HepG2 (cell line): ENCODE data around the gene GNA14.

Experiments
- BCL6 ChIP-seq: IDR thresholded peaks from 2 replicates; pipeline ENCODE4 v1.6.1; 2016; ENCODE audit warnings: missing genetic modification reagents, missing compliant biosample characterization
- CHD2 ChIP-seq: IDR thresholded peaks from 2 replicates; pipeline ENCODE4 v1.6.1; 2011; ENCODE audit warnings: low read depth, low read length, improper control_type of control experiment
- HMG20B ChIP-seq: conservative IDR thresholded peaks from 2 replicates; pipeline ENCODE4 v1.6.1; 2016; ENCODE audit warnings: missing genetic modification reagents, missing compliant biosample characterization
- KLF16 ChIP-seq, 2 experiments: sonication (generic) in 1 of 2; formaldehyde crosslinking in 1 of 2; IDR thresholded peaks; 2 replicates each; pipeline versions ENCODE4 v1.6.1 to v1.8.0; 2016 to 2023; ENCODE audit warnings: missing genetic modification reagents in 2 of 2, missing compliant biosample characterization in 1 of 2
- NR2C2 ChIP-seq: sonication (generic); formaldehyde crosslinking; IDR thresholded peaks from 2 replicates; pipeline ENCODE4 v1.4.0; 2020; ENCODE audit warnings: missing genetic modification reagents, mild to moderate bottlenecking, moderate library complexity, borderline replicate concordance
- PTBP1 ChIP-seq: fragments of 200-400 bp; formaldehyde crosslinking; IDR thresholded peaks from 2 replicates; pipeline ENCODE4 v1.6.1; 2018; ENCODE audit warnings: low read length, low read depth; ENCODE audit not compliant: poor library complexity, severe bottlenecking
- SP1 ChIP-seq, 2 experiments: fragments of 450-650 bp in 1 of 2; sonication (generic) in 1 of 2; formaldehyde crosslinking in 1 of 2; IDR thresholded peaks; 2 replicates each; pipeline versions ENCODE4 v1.4.0 to v1.6.1; 2016 to 2020; ENCODE audit warnings: missing genetic modification reagents in 1 of 2
- STAG1 ChIP-seq: sonication (generic); formaldehyde crosslinking; IDR thresholded peaks from 2 replicates; pipeline ENCODE4 v1.4.0; 2020; ENCODE audit warnings: missing genetic modification reagents
- ZSCAN29 ChIP-seq: sonication (generic); formaldehyde crosslinking; conservative IDR thresholded peaks from 2 replicates; pipeline ENCODE4 v1.4.0; 2020; ENCODE audit warnings: mild to moderate bottlenecking, missing genetic modification reagents
- TF ChIP-seq, protein P1 (sequence below): sonication (generic); formaldehyde crosslinking; IDR thresholded peaks from 2 replicates; pipeline ENCODE4 v1.4.0; 2020; ENCODE audit warnings: mild to moderate bottlenecking, missing genetic modification reagents
- TF ChIP-seq, protein P2 (sequence below): IDR thresholded peaks from 2 replicates; pipeline ENCODE4 v1.6.1; 2016; ENCODE audit warnings: mild to moderate bottlenecking, missing biosample characterization, missing genetic modification reagents
- TF ChIP-seq, protein P3 (sequence below): fragments of 450-650 bp; IDR thresholded peaks from 2 replicates; pipeline ENCODE4 v1.6.1; 2017; ENCODE audit warnings: mild to moderate bottlenecking
- TF ChIP-seq, protein P4 (sequence below): sonication (generic); formaldehyde crosslinking; IDR thresholded peaks from 2 replicates; pipeline ENCODE4 v1.9.0; 2021; ENCODE audit warnings: missing genetic modification reagents, borderline replicate concordance
- TF ChIP-seq, protein P5 (sequence below): sonication (generic); formaldehyde crosslinking; IDR thresholded peaks from 2 replicates; pipeline ENCODE4 v1.5.0; 2020; ENCODE audit warnings: mild to moderate bottlenecking, missing genetic modification reagents, moderate library complexity

DNA sequence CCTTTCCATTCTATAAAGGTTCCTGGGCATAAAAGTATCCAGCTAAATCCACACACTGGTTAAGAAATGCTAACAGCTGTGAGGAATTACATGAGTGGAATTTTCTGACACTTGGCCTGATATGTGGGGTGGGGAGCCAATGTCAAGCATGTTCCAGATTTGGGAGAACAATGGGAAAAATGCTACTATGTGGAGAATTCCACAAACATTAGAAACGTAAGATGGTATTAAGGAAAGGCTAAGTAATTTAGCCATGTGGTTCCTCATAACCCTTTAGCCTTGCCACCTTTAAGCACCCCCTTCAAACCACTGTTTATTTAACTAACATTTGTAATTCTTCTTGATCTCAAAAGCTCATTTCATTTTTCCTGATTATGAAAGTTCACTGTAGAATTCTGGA, 149.2 kb downstream of the GNA14 start:
- TF ChIP-seq PTBP1, result no peak
- no peak for TF ChIP-seq KLF16 (CRISPR knock-in tag; IDR thresholded peaks at IDR 0.05)
- TF ChIP-seq HMG20B (CRISPR knock-in tag), result no peak
- no peak for TF ChIP-seq BCL6 (CRISPR knock-in tag)
- TF ChIP-seq SP1 (IDR thresholded peaks at IDR 0.05), result no peak
- no peak for TF ChIP-seq SP1 (CRISPR knock-in tag; IDR thresholded peaks at IDR 0.05)
- TF ChIP-seq, protein P1, sequence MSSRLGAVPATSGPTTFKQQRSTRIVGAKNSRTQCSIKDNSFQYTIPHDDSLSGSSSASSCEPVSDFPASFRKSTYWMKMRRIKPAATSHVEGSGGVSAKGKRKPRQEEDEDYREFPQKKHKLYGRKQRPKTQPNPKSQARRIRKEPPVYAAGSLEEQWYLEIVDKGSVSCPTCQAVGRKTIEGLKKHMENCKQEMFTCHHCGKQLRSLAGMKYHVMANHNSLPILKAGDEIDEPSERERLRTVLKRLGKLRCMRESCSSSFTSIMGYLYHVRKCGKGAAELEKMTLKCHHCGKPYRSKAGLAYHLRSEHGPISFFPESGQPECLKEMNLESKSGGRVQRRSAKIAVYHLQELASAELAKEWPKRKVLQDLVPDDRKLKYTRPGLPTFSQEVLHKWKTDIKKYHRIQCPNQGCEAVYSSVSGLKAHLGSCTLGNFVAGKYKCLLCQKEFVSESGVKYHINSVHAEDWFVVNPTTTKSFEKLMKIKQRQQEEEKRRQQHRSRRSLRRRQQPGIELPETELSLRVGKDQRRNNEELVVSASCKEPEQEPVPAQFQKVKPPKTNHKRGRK (CRISPR knock-in tag), result no peak
- TF ChIP-seq, protein P2, sequence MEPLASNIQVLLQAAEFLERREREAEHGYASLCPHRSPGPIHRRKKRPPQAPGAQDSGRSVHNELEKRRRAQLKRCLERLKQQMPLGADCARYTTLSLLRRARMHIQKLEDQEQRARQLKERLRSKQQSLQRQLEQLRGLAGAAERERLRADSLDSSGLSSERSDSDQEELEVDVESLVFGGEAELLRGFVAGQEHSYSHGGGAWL (CRISPR knock-in tag), result no peak
- TF ChIP-seq, protein P3, sequence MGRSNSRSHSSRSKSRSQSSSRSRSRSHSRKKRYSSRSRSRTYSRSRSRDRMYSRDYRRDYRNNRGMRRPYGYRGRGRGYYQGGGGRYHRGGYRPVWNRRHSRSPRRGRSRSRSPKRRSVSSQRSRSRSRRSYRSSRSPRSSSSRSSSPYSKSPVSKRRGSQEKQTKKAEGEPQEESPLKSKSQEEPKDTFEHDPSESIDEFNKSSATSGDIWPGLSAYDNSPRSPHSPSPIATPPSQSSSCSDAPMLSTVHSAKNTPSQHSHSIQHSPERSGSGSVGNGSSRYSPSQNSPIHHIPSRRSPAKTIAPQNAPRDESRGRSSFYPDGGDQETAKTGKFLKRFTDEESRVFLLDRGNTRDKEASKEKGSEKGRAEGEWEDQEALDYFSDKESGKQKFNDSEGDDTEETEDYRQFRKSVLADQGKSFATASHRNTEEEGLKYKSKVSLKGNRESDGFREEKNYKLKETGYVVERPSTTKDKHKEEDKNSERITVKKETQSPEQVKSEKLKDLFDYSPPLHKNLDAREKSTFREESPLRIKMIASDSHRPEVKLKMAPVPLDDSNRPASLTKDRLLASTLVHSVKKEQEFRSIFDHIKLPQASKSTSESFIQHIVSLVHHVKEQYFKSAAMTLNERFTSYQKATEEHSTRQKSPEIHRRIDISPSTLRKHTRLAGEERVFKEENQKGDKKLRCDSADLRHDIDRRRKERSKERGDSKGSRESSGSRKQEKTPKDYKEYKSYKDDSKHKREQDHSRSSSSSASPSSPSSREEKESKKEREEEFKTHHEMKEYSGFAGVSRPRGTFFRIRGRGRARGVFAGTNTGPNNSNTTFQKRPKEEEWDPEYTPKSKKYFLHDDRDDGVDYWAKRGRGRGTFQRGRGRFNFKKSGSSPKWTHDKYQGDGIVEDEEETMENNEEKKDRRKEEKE, result no peak
- TF ChIP-seq NR2C2 (CRISPR knock-in tag), result no peak
- TF ChIP-seq STAG1 (CRISPR knock-in tag), result no peak
- TF ChIP-seq ZSCAN29, result no peak
- TF ChIP-seq, protein P4, sequence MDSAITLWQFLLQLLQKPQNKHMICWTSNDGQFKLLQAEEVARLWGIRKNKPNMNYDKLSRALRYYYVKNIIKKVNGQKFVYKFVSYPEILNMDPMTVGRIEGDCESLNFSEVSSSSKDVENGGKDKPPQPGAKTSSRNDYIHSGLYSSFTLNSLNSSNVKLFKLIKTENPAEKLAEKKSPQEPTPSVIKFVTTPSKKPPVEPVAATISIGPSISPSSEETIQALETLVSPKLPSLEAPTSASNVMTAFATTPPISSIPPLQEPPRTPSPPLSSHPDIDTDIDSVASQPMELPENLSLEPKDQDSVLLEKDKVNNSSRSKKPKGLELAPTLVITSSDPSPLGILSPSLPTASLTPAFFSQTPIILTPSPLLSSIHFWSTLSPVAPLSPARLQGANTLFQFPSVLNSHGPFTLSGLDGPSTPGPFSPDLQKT (CRISPR knock-in tag), result no peak
- TF ChIP-seq, protein P5, sequence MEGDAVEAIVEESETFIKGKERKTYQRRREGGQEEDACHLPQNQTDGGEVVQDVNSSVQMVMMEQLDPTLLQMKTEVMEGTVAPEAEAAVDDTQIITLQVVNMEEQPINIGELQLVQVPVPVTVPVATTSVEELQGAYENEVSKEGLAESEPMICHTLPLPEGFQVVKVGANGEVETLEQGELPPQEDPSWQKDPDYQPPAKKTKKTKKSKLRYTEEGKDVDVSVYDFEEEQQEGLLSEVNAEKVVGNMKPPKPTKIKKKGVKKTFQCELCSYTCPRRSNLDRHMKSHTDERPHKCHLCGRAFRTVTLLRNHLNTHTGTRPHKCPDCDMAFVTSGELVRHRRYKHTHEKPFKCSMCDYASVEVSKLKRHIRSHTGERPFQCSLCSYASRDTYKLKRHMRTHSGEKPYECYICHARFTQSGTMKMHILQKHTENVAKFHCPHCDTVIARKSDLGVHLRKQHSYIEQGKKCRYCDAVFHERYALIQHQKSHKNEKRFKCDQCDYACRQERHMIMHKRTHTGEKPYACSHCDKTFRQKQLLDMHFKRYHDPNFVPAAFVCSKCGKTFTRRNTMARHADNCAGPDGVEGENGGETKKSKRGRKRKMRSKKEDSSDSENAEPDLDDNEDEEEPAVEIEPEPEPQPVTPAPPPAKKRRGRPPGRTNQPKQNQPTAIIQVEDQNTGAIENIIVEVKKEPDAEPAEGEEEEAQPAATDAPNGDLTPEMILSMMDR (CRISPR knock-in tag), result no peak
- no peak for TF ChIP-seq CHD2
